Upper lobe of right lung (tissue), 1 donor: ENCODE measurements around the gene MYLK4. TPM values are rescaled to one million over a fixed set of nuclear protein-coding genes. Genes with fewer than 3 reads are reported as not detected.
A peak's percentile ranks its signal among the peaks of the same experiment; 100 is the strongest.

ENCODE experiments used
- ATAC-seq: fragments of 200-7000 bp; cut with Tn5 transposase; one replicate; pipeline ENCODE4 v1.9.1; 2020; ENCODE audit warnings: mild to moderate bottlenecking, moderate library complexity
- DNase-seq: peaks from one replicate; pipeline ENCODE4 v3.0.0-alpha.2; 2020
- H3K27ac ChIP-seq: fragments of 200-600 bp; one replicate; pipeline ENCODE4 v1.8.0; 2022
- H3K27me3 ChIP-seq: fragments of 200-600 bp; one replicate; pipeline ENCODE4 v1.8.0; 2022; ENCODE audit warnings: mild to moderate bottlenecking
- H3K36me3 ChIP-seq: fragments of 200-600 bp; one replicate; pipeline ENCODE4 v1.8.0; 2022
- H3K4me1 ChIP-seq: fragments of 200-600 bp; one replicate; pipeline ENCODE4 v1.8.0; 2022
- H3K4me3 ChIP-seq: fragments of 200-600 bp; one replicate; pipeline ENCODE4 v1.8.0; 2022; ENCODE audit warnings: mild to moderate bottlenecking
- H3K9me3 ChIP-seq: fragments of 200-600 bp; one replicate; pipeline ENCODE4 v1.8.0; 2022
- CTCF ChIP-seq: fragments of 200-600 bp; IDR thresholded peaks from one replicate; pipeline ENCODE4 v1.8.0; 2022; ENCODE audit warnings: antibody characterized with exemption
- intact Hi-C: fragments of 100-400 bp; cut with DNase I; formaldehyde crosslinking; loops from one replicate; pipeline ENCODE4 v1.11.0; 2022
- total RNA-seq: library from RNA; stranded (reverse); fragmentation: NEBNext Ultra II Directional; extraction: Animal tissue kit (Norgen Biotek cat#: 25700); gene quantifications from one replicate; pipeline ENCODE4 v1.2.1, GENCODE V29; 2021
- donor health status: DM: no; HTN: yes; CAD: no; lungs with severe emphysema.

MYLK4 gene
- total RNA-seq, 1 donor from 2014 or later = 0.84 TPM

GRCh38 chr6:2708456-2708855 is 42.3 kb downstream of the MYLK4 start:
- Histone ChIP-seq H3K4me3 (no peak overlapping the region), H3K27me3 (no peaks in the 10 kb centered on the region), H3K9me3 (no peaks in the 10 kb centered on the region), H3K27ac (no peak overlapping the region), H3K4me1 (no peaks in the 10 kb centered on the region), H3K36me3 (no peaks in the 10 kb centered on the region)
- intact Hi-C loops = no loop called here
- no peak for TF ChIP-seq CTCF
- DNase-seq (no peak), ATAC-seq (no peak)

- peak; percentile 52 for ATAC-seq
- Histone ChIP-seq H3K36me3 (no peaks in the 10 kb centered on the region), H3K27me3 (no peaks in the 10 kb centered on the region), H3K4me1 (no peaks in the 10 kb centered on the region), H3K4me3 (no peak overlapping the region), H3K9me3 (no peaks in the 10 kb centered on the region), H3K27ac (no peak overlapping the region)
- DNase-seq = no peak
- TF ChIP-seq CTCF = no peak
- intact Hi-C loops = no loop called here
Measured at GRCh38 chr6:2706558-2706957, 44.2 kb downstream of the MYLK4 start.

GRCh38 chr6:2705256-2705655 is 45.5 kb downstream of the MYLK4 start:
- Histone ChIP-seq H3K36me3 (no peaks in the 10 kb centered on the region), H3K9me3 (no peaks in the 10 kb centered on the region), H3K27me3 (no peaks in the 10 kb centered on the region), H3K27ac (no peak overlapping the region), H3K4me3 (no peak overlapping the region), H3K4me1 (no peaks in the 10 kb centered on the region)
- no peak for TF ChIP-seq CTCF
- intact Hi-C loops = no loop called here
- DNase-seq = no peak
- no peak for ATAC-seq

GRCh38 chr6:2697291-2697690 is 53.4 kb downstream of the MYLK4 start:
- H3K4me3 ChIP-seq = no peak overlapping the region
- H3K36me3 ChIP-seq = no peaks in the 10 kb centered on the region
- no peak for ATAC-seq
- no peaks in the 10 kb centered on the region for H3K4me1 ChIP-seq
- H3K27ac ChIP-seq = no peak overlapping the region
- no peak for TF ChIP-seq CTCF
- H3K27me3 ChIP-seq = no peaks in the 10 kb centered on the region
- no peak for DNase-seq
- no peaks in the 10 kb centered on the region for H3K9me3 ChIP-seq
- intact Hi-C loops = no loop called here

- Histone ChIP-seq H3K4me3 (no peak overlapping the region), H3K9me3 (no peaks in the 10 kb centered on the region), H3K27me3 (no peaks in the 10 kb centered on the region), H3K4me1 (no peaks in the 10 kb centered on the region), H3K36me3 (no peaks in the 10 kb centered on the region), H3K27ac (no peak overlapping the region)
- ATAC-seq (peak; percentile 38), DNase-seq (no peak)
- TF ChIP-seq CTCF = peak; percentile 29
- intact Hi-C loops = no loop called here
Measured at GRCh38 chr6:2695454-2696095, 55.1 kb downstream of the MYLK4 start.

- TF ChIP-seq CTCF = no peak
- DNase-seq (no peak), ATAC-seq (no peak)
- Histone ChIP-seq H3K27ac (no peak overlapping the region), H3K4me3 (no peak overlapping the region), H3K36me3 (no peaks in the 10 kb centered on the region), H3K9me3 (no peaks in the 10 kb centered on the region), H3K4me1 (no peaks in the 10 kb centered on the region), H3K27me3 (no peaks in the 10 kb centered on the region)
- intact Hi-C loops = no loop called here
Measured at GRCh38 chr6:2693231-2693630, 57.5 kb downstream of the MYLK4 start.
